ENCODE measurements around the gene CUBN. TPM values are rescaled to one million over a fixed set of nuclear protein-coding genes. Genes with fewer than 3 reads are reported as not detected.
A peak's percentile ranks its signal among the peaks of the same experiment; 100 is the strongest.

CUBN gene
- total RNA-seq, 1 donor from 2014 or later = 2.7 TPM

DNA sequence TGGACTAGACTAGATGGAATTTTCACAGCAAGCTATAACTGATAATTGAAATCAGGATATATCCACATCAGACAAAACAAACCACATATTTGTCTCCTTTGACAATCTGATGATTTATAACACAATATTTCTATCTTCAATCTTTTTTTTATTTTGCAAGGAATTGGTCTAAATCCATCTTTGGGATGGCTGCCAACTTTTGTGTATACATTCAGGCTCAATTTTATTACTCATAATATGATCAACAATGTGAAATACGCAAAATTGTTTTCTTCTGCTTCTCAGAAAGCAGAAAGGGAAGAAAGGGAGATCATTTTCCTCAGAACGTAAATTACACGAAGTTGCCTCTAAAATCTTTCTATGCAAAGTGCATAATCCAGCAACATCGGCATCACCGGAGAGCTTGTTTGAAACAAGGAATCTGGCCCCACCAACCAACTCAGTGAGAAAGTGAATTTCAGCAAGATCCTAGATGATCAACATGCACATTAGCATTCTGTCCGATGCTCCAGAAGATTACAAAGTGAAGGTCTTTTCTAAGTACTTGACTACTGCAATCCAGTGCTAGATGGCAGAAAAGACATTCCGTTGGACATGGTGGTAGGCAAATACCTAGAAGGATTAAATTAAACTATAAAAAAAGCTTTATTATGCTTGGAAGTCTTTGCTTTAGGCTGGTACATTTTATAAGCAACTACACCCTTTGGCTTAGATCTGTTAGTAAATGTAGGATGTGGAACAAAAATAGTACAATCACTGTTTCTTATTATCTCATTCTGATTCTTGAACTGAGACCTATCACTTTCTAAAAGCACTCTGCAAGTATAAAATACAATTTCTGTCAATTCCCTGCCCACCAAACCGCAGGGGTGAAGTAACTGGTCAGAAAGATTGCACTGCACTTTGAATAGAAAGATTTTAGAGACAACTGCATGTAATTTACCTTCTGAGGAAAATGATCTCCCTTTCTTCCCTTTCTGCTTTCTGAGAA, 186.0 kb downstream of the CUBN start:
- Histone ChIP-seq H4K20me1 (ENCODE audit: insufficient read depth, low read length) (no peaks in the 10 kb centered on the region), H3K4me1 (ENCODE audit: insufficient read depth, low read length) (peaks cover 13% of the 10 kb centered on the region), H3K36me3 (ENCODE audit: insufficient read depth, low read length) (no peaks in the 10 kb centered on the region), H2AFZ (ENCODE audit: low read depth, low read length) (no peak overlapping the region), H3K4me2 (ENCODE audit: low read length) (peak overlapping the region; percentile 27), H3K27me3 (ENCODE audit: insufficient read depth, low read length) (no peaks in the 10 kb centered on the region), H3K9me3 (ENCODE audit: insufficient read depth, low read depth, low read length) (no peaks in the 10 kb centered on the region), H3K9ac (ENCODE audit: low read length) (no peak overlapping the region), H3K79me2 (ENCODE audit: insufficient read depth, low read length) (no peaks in the 10 kb centered on the region), H3K27ac (ENCODE audit: low read depth, low read length) (no peak overlapping the region), H3K4me3 (ENCODE audit: insufficient read depth, low read depth, low read length) (no peak overlapping the region)
- no peaks in the 10 kb centered on the region for H3K27me3 Mint-ChIP-seq (ENCODE audit: low read depth, unreplicated experiment)
- peaks cover 3% of the 10 kb centered on the region for H3K36me3 Mint-ChIP-seq (ENCODE audit: low read depth, unreplicated experiment)
- no peak for FAIRE-seq
- H3K4me3 Mint-ChIP-seq (ENCODE audit: unreplicated experiment) = no peak overlapping the region
- DNase-seq (ENCODE audit: low read depth) = no peak
- TF ChIP-seq, protein P1, sequence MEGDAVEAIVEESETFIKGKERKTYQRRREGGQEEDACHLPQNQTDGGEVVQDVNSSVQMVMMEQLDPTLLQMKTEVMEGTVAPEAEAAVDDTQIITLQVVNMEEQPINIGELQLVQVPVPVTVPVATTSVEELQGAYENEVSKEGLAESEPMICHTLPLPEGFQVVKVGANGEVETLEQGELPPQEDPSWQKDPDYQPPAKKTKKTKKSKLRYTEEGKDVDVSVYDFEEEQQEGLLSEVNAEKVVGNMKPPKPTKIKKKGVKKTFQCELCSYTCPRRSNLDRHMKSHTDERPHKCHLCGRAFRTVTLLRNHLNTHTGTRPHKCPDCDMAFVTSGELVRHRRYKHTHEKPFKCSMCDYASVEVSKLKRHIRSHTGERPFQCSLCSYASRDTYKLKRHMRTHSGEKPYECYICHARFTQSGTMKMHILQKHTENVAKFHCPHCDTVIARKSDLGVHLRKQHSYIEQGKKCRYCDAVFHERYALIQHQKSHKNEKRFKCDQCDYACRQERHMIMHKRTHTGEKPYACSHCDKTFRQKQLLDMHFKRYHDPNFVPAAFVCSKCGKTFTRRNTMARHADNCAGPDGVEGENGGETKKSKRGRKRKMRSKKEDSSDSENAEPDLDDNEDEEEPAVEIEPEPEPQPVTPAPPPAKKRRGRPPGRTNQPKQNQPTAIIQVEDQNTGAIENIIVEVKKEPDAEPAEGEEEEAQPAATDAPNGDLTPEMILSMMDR (IDR thresholded peaks at IDR 0.05; ENCODE audit: insufficient read depth, low read depth, low read length) = no peak
- no peak for TF ChIP-seq EZH2 (IDR thresholded peaks at IDR 0.05; ENCODE audit: insufficient read depth, low read length)
- H3K4me1 Mint-ChIP-seq (ENCODE audit: low read depth, unreplicated experiment) = peaks cover 8% of the 10 kb centered on the region
- no peak overlapping the region for H3K27ac Mint-ChIP-seq (ENCODE audit: unreplicated experiment)
- peaks cover 2% of the 10 kb centered on the region for H3K9me3 Mint-ChIP-seq (ENCODE audit: unreplicated experiment)

DNA sequence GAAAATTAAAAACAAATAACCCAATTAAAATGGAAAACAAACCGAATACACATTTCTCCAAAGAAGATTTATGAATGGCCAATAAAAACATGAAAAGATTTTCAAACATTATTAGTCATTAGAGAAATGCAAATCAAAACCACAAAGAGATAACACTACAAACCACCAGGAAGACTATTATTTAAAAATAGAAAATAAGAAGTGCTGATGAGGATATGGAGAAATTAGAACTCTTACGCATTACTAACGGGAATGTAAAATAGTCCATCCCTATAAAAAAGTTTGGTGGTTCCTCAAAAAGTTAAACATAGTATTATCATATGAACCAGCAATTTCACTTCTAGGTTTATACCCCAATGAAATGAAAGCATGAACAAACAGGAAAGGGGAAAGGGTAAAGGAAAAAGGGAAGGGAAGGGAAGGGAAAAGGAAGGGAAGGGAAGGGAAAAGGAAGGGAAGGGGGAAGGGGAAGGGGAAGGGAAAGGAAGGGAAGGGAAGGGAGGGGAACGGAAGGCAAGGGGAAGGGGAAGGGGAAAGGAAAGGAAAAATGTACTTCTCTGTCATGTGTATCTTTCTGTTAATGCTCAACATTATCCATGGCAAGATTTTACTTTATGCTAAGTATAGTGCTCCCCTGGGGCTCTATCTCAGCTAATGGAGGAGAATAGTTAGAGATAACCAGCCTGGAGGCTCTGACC, 187.1 kb downstream of the CUBN start:
- Histone ChIP-seq H3K27me3 (ENCODE audit: insufficient read depth, low read length) (no peaks in the 10 kb centered on the region), H3K9ac (ENCODE audit: low read length) (no peak overlapping the region), H3K4me3 (ENCODE audit: insufficient read depth, low read depth, low read length) (no peak overlapping the region), H2AFZ (ENCODE audit: low read depth, low read length) (no peak overlapping the region), H3K36me3 (ENCODE audit: insufficient read depth, low read length) (no peaks in the 10 kb centered on the region), H3K4me1 (ENCODE audit: insufficient read depth, low read length) (peaks cover 13% of the 10 kb centered on the region), H4K20me1 (ENCODE audit: insufficient read depth, low read length) (no peaks in the 10 kb centered on the region), H3K79me2 (ENCODE audit: insufficient read depth, low read length) (no peaks in the 10 kb centered on the region), H3K4me2 (ENCODE audit: low read length) (no peak overlapping the region), H3K9me3 (ENCODE audit: insufficient read depth, low read depth, low read length) (no peaks in the 10 kb centered on the region), H3K27ac (ENCODE audit: low read depth, low read length) (no peak overlapping the region)
- Mint-ChIP-seq H3K4me3 (ENCODE audit: unreplicated experiment) (no peak overlapping the region), H3K27me3 (ENCODE audit: low read depth, unreplicated experiment) (no peaks in the 10 kb centered on the region), H3K36me3 (ENCODE audit: low read depth, unreplicated experiment) (peaks cover 3% of the 10 kb centered on the region), H3K4me1 (ENCODE audit: low read depth, unreplicated experiment) (peaks cover 8% of the 10 kb centered on the region), H3K9me3 (ENCODE audit: unreplicated experiment) (peaks cover 2% of the 10 kb centered on the region), H3K27ac (ENCODE audit: unreplicated experiment) (no peak overlapping the region)
- no peak for TF ChIP-seq EZH2 (IDR thresholded peaks at IDR 0.05; ENCODE audit: insufficient read depth, low read length)
- TF ChIP-seq, protein P1 (IDR thresholded peaks at IDR 0.05; ENCODE audit: insufficient read depth, low read depth, low read length) = no peak
- no peak for FAIRE-seq
- peak; percentile 57 for DNase-seq (ENCODE audit: low read depth)

All from astrocyte (in vitro differentiated cells and primary cell).